ENCODE measurements around the gene SPIRE2. TPM values are rescaled to one million over a fixed set of nuclear protein-coding genes. Genes with fewer than 3 reads are reported as not detected.
"Not testable (repeated sequence)": the region's sequence is repeated elsewhere in the genome, so short reads cannot be mapped to it uniquely, and the experiment has no call there.

Gene SPIRE2
- polyA plus RNA-seq = 1 to 10 TPM; 1.5 to 3.4 (median 2.2) TPM

- 1% methylated on average over 30 to 88 of the region's 98 CpGs for WGBS, 3 donors
- H3K27ac ChIP-seq (ENCODE audit: low read depth, low read length) = no peak within 1 kb of the TSS
Observed at GRCh38 chr16:89828199-89828869, at the start of gene SPIRE2. Gene SPIRE2, plus strand, starts transcription at chr16:89828475. Its CDS starts 76 bp downstream, at chr16:89828551.

- 89 to 91% (median 91%) methylated on average over 13 of the region's 13 CpGs for WGBS, 3 donors
- no peak overlapping the region for H3K27ac ChIP-seq (ENCODE audit: low read depth, low read length)
Observed at GRCh38 chr16:89779231-89779908, 48.9 kb upstream of the SPIRE2 start.

GRCh38 chr16:89779909-89780305 lies 48.4 kb upstream of the SPIRE2 start:
- 95 to 99% (median 96%) methylated on average over 6 of the region's 6 CpGs for WGBS, 3 donors
- no peak overlapping the region for H3K27ac ChIP-seq (ENCODE audit: low read depth, low read length)

- H3K27ac ChIP-seq (ENCODE audit: low read depth, low read length) = no peak overlapping the region
- 94 to 96% (median 95%) methylated on average over 6 of the region's 6 CpGs for WGBS, 3 donors
Observed at GRCh38 chr16:89782489-89782888, 45.8 kb upstream of the SPIRE2 start.

- 91 to 94% (median 93%) methylated on average over 6 of the region's 6 CpGs for WGBS, 3 donors
- H3K27ac ChIP-seq (ENCODE audit: low read depth, low read length) = not testable (repeated sequence)
Observed at GRCh38 chr16:89783952-89784351, 44.3 kb upstream of the SPIRE2 start.

- H3K27ac ChIP-seq (ENCODE audit: low read depth, low read length) = no peak overlapping the region
- WGBS, 3 donors = 71 to 86% (median 76%) methylated on average over 7 of the region's 7 CpGs
Observed at GRCh38 chr16:89784406-89784805, 43.9 kb upstream of the SPIRE2 start.

GRCh38 chr16:89785523-89786155 lies 42.6 kb upstream of the SPIRE2 start:
- WGBS, 3 donors = 90 to 95% (median 91%) methylated on average over 11 of the region's 11 CpGs
- no peak overlapping the region for H3K27ac ChIP-seq (ENCODE audit: low read depth, low read length)

- H3K27ac ChIP-seq (ENCODE audit: low read depth, low read length) = no peak overlapping the region
- WGBS, 3 donors = 90 to 96% (median 96%) methylated on average over 21 of the region's 21 CpGs
Observed at GRCh38 chr16:89786474-89787364, 41.6 kb upstream of the SPIRE2 start.

GRCh38 chr16:89787365-89787805 lies 40.9 kb upstream of the SPIRE2 start:
- H3K27ac ChIP-seq (ENCODE audit: low read depth, low read length) = no peak overlapping the region
- WGBS, 3 donors = 87 to 99% (median 96%) methylated on average over 9 of the region's 9 CpGs

- WGBS, 3 donors = 94 to 99% (median 96%) methylated on average over 16 of the region's 16 CpGs
- H3K27ac ChIP-seq (ENCODE audit: low read depth, low read length) = no peak overlapping the region
Observed at GRCh38 chr16:89791278-89791995, 36.8 kb upstream of the SPIRE2 start.

- not testable (repeated sequence) for H3K27ac ChIP-seq (ENCODE audit: low read depth, low read length)
- WGBS, 3 donors = 16 to 19% (median 17%) methylated on average over 12 of the region's 12 CpGs
Observed at GRCh38 chr16:89793092-89793491, 35.2 kb upstream of the SPIRE2 start.

- WGBS, 3 donors = 93 to 97% (median 96%) methylated on average over 7 of the region's 7 CpGs
- no peak overlapping the region for H3K27ac ChIP-seq (ENCODE audit: low read depth, low read length)
Observed at GRCh38 chr16:89793955-89794354, 34.3 kb upstream of the SPIRE2 start.

GRCh38 chr16:89795676-89796075 lies 32.6 kb upstream of the SPIRE2 start:
- no peak overlapping the region for H3K27ac ChIP-seq (ENCODE audit: low read depth, low read length)

GRCh38 chr16:89796104-89796503 lies 32.2 kb upstream of the SPIRE2 start:
- H3K27ac ChIP-seq (ENCODE audit: low read depth, low read length) = no peak overlapping the region
- 89 to 92% (median 92%) methylated on average over 18 of the region's 18 CpGs for WGBS, 3 donors

More at GRCh38 chr16:89795676-89796075, 32.6 kb upstream of the SPIRE2 start:
- WGBS, 3 donors = 87 to 98% (median 89%) methylated on average over 5 of the region's 5 CpGs

GRCh38 chr16:89798126-89798525 lies 30.1 kb upstream of the SPIRE2 start:
- H3K27ac ChIP-seq (ENCODE audit: low read depth, low read length) = no peak overlapping the region

GRCh38 chr16:89798832-89799370 lies 29.4 kb upstream of the SPIRE2 start:
- no peak overlapping the region for H3K27ac ChIP-seq (ENCODE audit: low read depth, low read length)
- WGBS, 3 donors = 69 to 80% (median 70%) methylated on average over 15 of the region's 15 CpGs

More at GRCh38 chr16:89798126-89798525, 30.1 kb upstream of the SPIRE2 start:
- 91 to 95% (median 94%) methylated on average over 5 of the region's 5 CpGs for WGBS, 3 donors

- no peak overlapping the region for H3K27ac ChIP-seq (ENCODE audit: low read depth, low read length)
- WGBS, 3 donors = 83 to 90% (median 85%) methylated on average over 12 of the region's 12 CpGs
Observed at GRCh38 chr16:89801800-89802199, 26.5 kb upstream of the SPIRE2 start.
